Measurements from ENCODE around the gene TBX4. TPM values are rescaled to one million over a fixed set of nuclear protein-coding genes. Genes with fewer than 3 reads are reported as not detected.

Gene TBX4
- total and polyA plus RNA-seq, 2 of the 13 experiments (the other 11 are each of a cell fraction or from before 2014, with no cell fraction given): 0.11 to 1.1 TPM

DNA sequence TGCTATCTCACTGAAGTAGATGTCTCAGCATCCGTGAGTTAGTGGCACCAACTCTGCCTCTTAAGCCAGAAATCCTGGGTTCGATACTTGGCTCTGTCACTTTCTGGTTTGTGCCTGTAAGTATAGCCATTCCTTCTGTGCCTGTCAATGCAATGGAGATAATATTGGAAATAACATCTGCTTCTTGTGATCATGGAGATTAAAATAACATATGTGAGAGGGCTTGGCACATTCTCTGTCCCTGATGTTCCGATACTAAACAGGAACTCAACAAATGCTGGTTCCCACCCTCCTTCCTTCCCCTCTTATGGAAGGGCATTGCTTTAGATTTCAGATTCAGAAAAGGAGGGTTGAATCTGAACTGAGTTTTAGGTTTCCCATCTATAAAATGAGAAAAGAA is 39.8 kb downstream of the TBX4 start:
- H3K27ac ChIP-seq (ENCODE audit: extremely low read length, insufficient read depth, low read length): no peak overlapping the region

DNA sequence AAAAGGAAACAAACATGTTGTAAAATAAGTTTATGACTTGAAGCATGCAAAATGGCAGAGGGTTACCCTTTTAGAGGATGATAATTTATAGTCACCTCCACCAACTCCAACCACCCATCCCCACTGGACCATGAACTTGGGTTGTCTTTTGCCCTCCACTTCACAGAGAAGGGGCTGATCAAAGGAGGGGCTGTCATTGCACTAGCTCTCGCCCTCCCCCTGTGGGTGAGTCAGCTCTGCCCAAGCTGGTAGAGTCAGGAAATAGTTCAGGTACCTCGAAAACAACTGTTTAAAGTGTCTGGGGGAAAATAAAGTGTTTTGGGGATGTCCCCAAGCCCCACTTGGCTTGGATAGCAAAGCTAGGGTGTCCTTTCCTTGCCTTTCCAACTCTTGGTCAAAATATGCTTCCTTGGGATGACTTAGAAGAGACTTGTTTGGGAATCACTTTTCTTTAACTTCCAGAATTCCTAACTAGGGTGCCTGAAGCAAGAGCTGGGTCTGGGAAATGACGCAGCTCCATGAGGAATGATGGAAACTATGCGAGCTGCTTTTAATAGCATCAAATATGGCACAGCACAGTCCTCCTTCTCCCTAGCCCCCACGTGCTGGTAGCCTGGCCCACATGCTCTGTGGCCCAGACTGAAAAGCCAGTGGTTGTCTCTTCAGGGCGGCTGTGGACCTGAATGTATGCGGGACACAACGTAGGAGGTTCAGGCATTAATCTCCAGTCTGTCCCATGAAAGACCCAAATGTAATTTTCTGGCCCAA is 40.7 kb downstream of the TBX4 start:
- CTCF ChIA-PET (ENCODE audit: low intra/inter-chr PET ratio, low total read pairs): interaction anchor here (3.0 kb wide), 1 partner anchor 76 kb away, joined by 10 read pairs; no protein-coding TSS in a partner anchor
- intact Hi-C loops (cut with micrococcal nuclease; ENCODE audit: unreplicated experiment): loop anchor here (1.0 to 10.0 kb wide), 3 partner anchors 36 to 202 kb away; no protein-coding TSS in a partner anchor
- H3K27ac ChIP-seq (ENCODE audit: extremely low read length, insufficient read depth, low read length): peak overlapping the region; percentile 28
- TF ChIP-seq ZNF563 (CRISPR knock-in tag; IDR thresholded peaks at IDR 0.05): no peak
- TF ChIP-seq, protein P1, sequence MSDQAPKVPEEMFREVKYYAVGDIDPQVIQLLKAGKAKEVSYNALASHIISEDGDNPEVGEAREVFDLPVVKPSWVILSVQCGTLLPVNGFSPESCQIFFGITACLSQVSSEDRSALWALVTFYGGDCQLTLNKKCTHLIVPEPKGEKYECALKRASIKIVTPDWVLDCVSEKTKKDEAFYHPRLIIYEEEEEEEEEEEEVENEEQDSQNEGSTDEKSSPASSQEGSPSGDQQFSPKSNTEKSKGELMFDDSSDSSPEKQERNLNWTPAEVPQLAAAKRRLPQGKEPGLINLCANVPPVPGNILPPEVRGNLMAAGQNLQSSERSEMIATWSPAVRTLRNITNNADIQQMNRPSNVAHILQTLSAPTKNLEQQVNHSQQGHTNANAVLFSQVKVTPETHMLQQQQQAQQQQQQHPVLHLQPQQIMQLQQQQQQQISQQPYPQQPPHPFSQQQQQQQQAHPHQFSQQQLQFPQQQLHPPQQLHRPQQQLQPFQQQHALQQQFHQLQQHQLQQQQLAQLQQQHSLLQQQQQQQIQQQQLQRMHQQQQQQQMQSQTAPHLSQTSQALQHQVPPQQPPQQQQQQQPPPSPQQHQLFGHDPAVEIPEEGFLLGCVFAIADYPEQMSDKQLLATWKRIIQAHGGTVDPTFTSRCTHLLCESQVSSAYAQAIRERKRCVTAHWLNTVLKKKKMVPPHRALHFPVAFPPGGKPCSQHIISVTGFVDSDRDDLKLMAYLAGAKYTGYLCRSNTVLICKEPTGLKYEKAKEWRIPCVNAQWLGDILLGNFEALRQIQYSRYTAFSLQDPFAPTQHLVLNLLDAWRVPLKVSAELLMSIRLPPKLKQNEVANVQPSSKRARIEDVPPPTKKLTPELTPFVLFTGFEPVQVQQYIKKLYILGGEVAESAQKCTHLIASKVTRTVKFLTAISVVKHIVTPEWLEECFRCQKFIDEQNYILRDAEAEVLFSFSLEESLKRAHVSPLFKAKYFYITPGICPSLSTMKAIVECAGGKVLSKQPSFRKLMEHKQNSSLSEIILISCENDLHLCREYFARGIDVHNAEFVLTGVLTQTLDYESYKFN (CRISPR knock-in tag; conservative IDR thresholded peaks at IDR 0.05): peak; percentile 66
- peak; percentile 47 for TF ChIP-seq STAG1 (CRISPR knock-in tag; IDR thresholded peaks at IDR 0.05)
- no peak for TF ChIP-seq ZNF746 (CRISPR knock-in tag; IDR thresholded peaks at IDR 0.05)
- peak; percentile 44; the same call in 1 of the 2 replicates for TF ChIP-seq BCL6 (CRISPR knock-in tag; IDR thresholded peaks at IDR 0.05)
- TF ChIP-seq CCDC6 (CRISPR knock-in tag; IDR thresholded peaks at IDR 0.05): no peak
- TF ChIP-seq ZNF550 (CRISPR knock-in tag; IDR thresholded peaks at IDR 0.05; ENCODE audit: borderline replicate concordance): no peak
- no peak for TF ChIP-seq LCORL (IDR thresholded peaks at IDR 0.05)
- peak; percentile 54; the same call in 1 of the 2 replicates for TF ChIP-seq LCORL (CRISPR knock-in tag; IDR thresholded peaks at IDR 0.05)
- TF ChIP-seq, protein P2, sequence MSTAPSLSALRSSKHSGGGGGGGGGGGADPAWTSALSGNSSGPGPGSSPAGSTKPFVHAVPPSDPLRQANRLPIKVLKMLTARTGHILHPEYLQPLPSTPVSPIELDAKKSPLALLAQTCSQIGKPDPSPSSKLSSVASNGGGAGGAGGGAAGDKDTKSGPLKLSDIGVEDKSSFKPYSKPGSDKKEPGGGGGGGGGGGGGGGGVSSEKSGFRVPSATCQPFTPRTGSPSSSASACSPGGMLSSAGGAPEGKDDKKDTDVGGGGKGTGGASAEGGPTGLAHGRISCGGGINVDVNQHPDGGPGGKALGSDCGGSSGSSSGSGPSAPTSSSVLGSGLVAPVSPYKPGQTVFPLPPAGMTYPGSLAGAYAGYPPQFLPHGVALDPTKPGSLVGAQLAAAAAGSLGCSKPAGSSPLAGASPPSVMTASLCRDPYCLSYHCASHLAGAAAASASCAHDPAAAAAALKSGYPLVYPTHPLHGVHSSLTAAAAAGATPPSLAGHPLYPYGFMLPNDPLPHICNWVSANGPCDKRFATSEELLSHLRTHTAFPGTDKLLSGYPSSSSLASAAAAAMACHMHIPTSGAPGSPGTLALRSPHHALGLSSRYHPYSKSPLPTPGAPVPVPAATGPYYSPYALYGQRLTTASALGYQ (CRISPR knock-in tag; IDR thresholded peaks at IDR 0.05): peak; percentile 18; the same call in 1 of the 2 replicates
- peak; percentile 65; the same call in 1 of the 2 replicates for TF ChIP-seq JUN (CRISPR knock-in tag; IDR thresholded peaks at IDR 0.05)

More for the DNA sequence above, 39.8 kb downstream of the TBX4 start:
- Histone ChIP-seq H4K20me1 (ENCODE audit: insufficient read depth, low read length) (no peaks in the 10 kb centered on the region), H2AFZ (ENCODE audit: low read length) (no peak overlapping the region), H3K4me3 (replicated peaks in 1 of 3; ENCODE audit: insufficient read depth in 1 of 3, low read depth in 2 of 3, low read length in 3 of 3) (no peak overlapping the region), H3K4me1 (ENCODE audit: insufficient read depth, low read length) (peaks cover 91% of the 10 kb centered on the region), H3K79me2 (ENCODE audit: insufficient read depth, low read length) (no peaks in the 10 kb centered on the region), H3K9me3 (ENCODE audit: low read length) (no peaks in the 10 kb centered on the region), H3K36me3 (replicated peaks in 1 of 2; ENCODE audit: control insufficient read depth in 1 of 2, insufficient read depth in 2 of 2, low read length in 2 of 2) (no peaks in the 10 kb centered on the region), H3K9ac (ENCODE audit: insufficient read depth, low read depth, low read length) (no peak overlapping the region), H3K27me3 (ENCODE audit: control insufficient read depth in 1 of 2, insufficient read depth in 2 of 2, low read length in 2 of 2) (no peaks in the 10 kb centered on the region), H3K4me2 (ENCODE audit: low read depth, low read length) (no peak overlapping the region)
- intact Hi-C loops (cut with micrococcal nuclease; ENCODE audit: unreplicated experiment) (loop anchor here (1.0 to 10.0 kb wide), 3 partner anchors 35 to 203 kb away; no protein-coding TSS in a partner anchor), in situ Hi-C loops (cut with HindIII; ENCODE audit: extremely low pct_ligation_motif_present, low pct_unique_long_range_greater_than_20kb) (loop anchor here (5.0 kb wide), 1 partner anchor 75 kb away; no protein-coding TSS in a partner anchor)
- ATAC-seq: no peak
- TF ChIP-seq SKI (IDR thresholded peaks at IDR 0.05; ENCODE audit: partially characterized antibody) (no peak), NFRKB (IDR thresholded peaks at IDR 0.05) (no peak), CEBPG (CRISPR knock-in tag; IDR thresholded peaks at IDR 0.05) (no peak)
- no peak for DNase-seq (ENCODE audit: low spot score)
- POLR2A ChIA-PET: no interaction called here
- BruUV-seq (replicated peaks): no TSS peak
- CTCF ChIA-PET (ENCODE audit: low intra/inter-chr PET ratio, low total read pairs): interaction anchor here (3.0 kb wide), 1 partner anchor 75 kb away, joined by 10 read pairs; no protein-coding TSS in a partner anchor
- 98% methylated on average over 3 of the region's 3 CpGs for WGBS (ENCODE audit: low lambda C conversion rate)
- FAIRE-seq: no peak

More for the DNA sequence above, 40.7 kb downstream of the TBX4 start:
- DNase-seq (ENCODE audit: low spot score): peak; percentile 79
- no TSS peak for BruUV-seq (replicated peaks)
- Histone ChIP-seq H4K20me1 (ENCODE audit: insufficient read depth, low read length) (no peaks in the 10 kb centered on the region), H3K27me3 (ENCODE audit: control insufficient read depth in 1 of 2, insufficient read depth in 2 of 2, low read length in 2 of 2) (no peaks in the 10 kb centered on the region), H3K4me1 (ENCODE audit: insufficient read depth, low read length) (peaks cover 91% of the 10 kb centered on the region), H3K9ac (ENCODE audit: insufficient read depth, low read depth, low read length) (no peak overlapping the region), H3K4me2 (ENCODE audit: low read depth, low read length) (peak overlapping the region; percentile 33), H2AFZ (ENCODE audit: low read length) (peak overlapping the region; percentile 72), H3K79me2 (ENCODE audit: insufficient read depth, low read length) (no peaks in the 10 kb centered on the region), H3K9me3 (ENCODE audit: low read length) (no peaks in the 10 kb centered on the region), H3K4me3 (replicated peaks in 1 of 3; ENCODE audit: insufficient read depth in 1 of 3, low read depth in 2 of 3, low read length in 3 of 3) (no peak overlapping the region), H3K36me3 (replicated peaks in 1 of 2; ENCODE audit: control insufficient read depth in 1 of 2, insufficient read depth in 2 of 2, low read length in 2 of 2) (no peaks in the 10 kb centered on the region)
- peak; percentile 44 for ATAC-seq
- in situ Hi-C loops (cut with HindIII; ENCODE audit: extremely low pct_ligation_motif_present, low pct_unique_long_range_greater_than_20kb): loop anchor here (5.0 kb wide), 1 partner anchor 76 kb away; no protein-coding TSS in a partner anchor
- peak; percentile 64 for FAIRE-seq
- POLR2A ChIA-PET: no interaction called here
- 64% methylated on average over 8 of the region's 8 CpGs for WGBS (ENCODE audit: low lambda C conversion rate)

All from HepG2 (cell line).